Right lobe of liver (tissue), 6 donors: Measurements from ENCODE around the gene CCDC137. TPM values are rescaled to one million over a fixed set of nuclear protein-coding genes. Genes with fewer than 3 reads are reported as not detected.
A peak's percentile ranks its signal among the peaks of the same experiment; 100 is the strongest.

Experiments used
- ATAC-seq, 4 donors: fragments of 200-7000 bp; cut with Tn5 transposase; one replicate each; pipeline ENCODE4 v1.9.1; 2020; ENCODE audit warnings: mild to moderate bottlenecking in 4 of 4, moderate library complexity in 4 of 4
- DNase-seq, 3 donors: peaks; one replicate each; pipeline ENCODE4 v3.0.0-alpha.2; 2020
- H3K27ac ChIP-seq, 3 donors: fragments of 200-600 bp; one replicate each; pipeline ENCODE4 v1.8.0; 2022
- H3K27me3 ChIP-seq, 2 donors: fragments of 200-600 bp; one replicate each; pipeline ENCODE4 v1.8.0; 2022
- H3K36me3 ChIP-seq, 4 donors: fragments of 200-600 bp; sonication (generic) in 1 of 4; one replicate each; pipeline versions ENCODE4 v1.5.1 to v1.8.0; 2017 to 2022; ENCODE audit warnings: control low read depth in 1 of 4
- H3K4me1 ChIP-seq, 4 donors: fragments of 200-600 bp; sonication (generic) in 1 of 4; one replicate each; pipeline versions ENCODE4 v1.5.1 to v1.8.0; 2017 to 2022; ENCODE audit warnings: control low read depth in 1 of 4
- H3K4me3 ChIP-seq, 3 donors: fragments of 200-600 bp; one replicate each; pipeline ENCODE4 v1.8.0; 2022
- H3K9me3 ChIP-seq, 4 donors: fragments of 200-600 bp; sonication (generic) in 1 of 4; one replicate each; pipeline versions ENCODE4 v1.5.1 to v1.8.0; 2017 to 2022; ENCODE audit warnings: control low read depth in 1 of 4
- CTCF ChIP-seq, 4 donors: fragments of 200-600 bp in 3 of 4; fragments of 450-650 bp in 1 of 4; IDR thresholded peaks; one replicate each; pipeline versions ENCODE4 v1.5.1 to v1.8.0; 2016 to 2022; ENCODE audit warnings: antibody characterized with exemption in 4 of 4, mild to moderate bottlenecking in 2 of 4
- POLR2A ChIP-seq: fragments of 450-650 bp; IDR thresholded peaks from one replicate; pipeline ENCODE4 v1.6.1; 2017; ENCODE audit warnings: antibody characterized with exemption, mild to moderate bottlenecking
- WGBS: methylation state at CpG from one replicate; pipeline ENCODE4 v1.1.6; 2018; ENCODE audit warnings: low coverage, low lambda C conversion rate; ENCODE audit not compliant: insufficient coverage; ENCODE audit errors: missing lambda C conversion rate; 5-methylcytosine and 5-hydroxymethylcytosine counted together
- intact Hi-C, 2 donors: fragments of 100-400 bp; cut with DNase I; formaldehyde crosslinking; loops; one replicate each; pipeline versions ENCODE4 v1.11.2 to v1.14.1; 2022
- total RNA-seq, 6 experiments: library from RNA; depleted of rRNA in 2 of 6; stranded (reverse); fragments of >200 nt in 2 of 6; fragmentation: NEBNext Ultra II Directional in 3 of 6; extraction: Animal tissue kit (Norgen Biotek cat#: 25700) in 3 of 6; gene quantifications; one replicate each; pipeline versions ENCODE4 v1.1.0 to v1.2.4, GENCODE V29; 2016 to 2023
- donor health status: DM: no; HTN: yes; CAD: no.
- donor health status: DM: no; HTN: no; CAD: no.
- donor health status: DM: no; HTN: no; CAD: no.
- donor health status: DM: no; HTN: yes; CAD: no.
- donor health status: DM: no; HTN: yes; CAD: no.

The CCDC137 gene
- total RNA-seq, 6 experiments from 2014 or later = 5.5 to 35.0 (median 6.5) TPM

GRCh38 chr17:81636505-81637288 lies 29.8 kb upstream of the CCDC137 start, which contains the start of the genes NPLOC4 and TSPAN10:
Gene NPLOC4, minus strand, starts transcription at chr17:81637112. Its CDS starts 182 bp downstream, at chr17:81636930.
Gene TSPAN10, plus strand, starts transcription at chr17:81637196. Its CDS starts 5,217 bp downstream, at chr17:81642413.
- H3K27ac ChIP-seq = peak within 1 kb of the TSS; percentile 73 to 86 (median 81)
- H3K27me3 ChIP-seq = no peaks in the 10 kb centered on the region
- DNase-seq (peak; percentile 86 to 89 (median 88)), ATAC-seq (peak; percentile 86 to 92 (median 89))
- H3K4me3 ChIP-seq = peak within 1 kb of the TSS; percentile 74 to 97 (median 95)
- WGBS = under 1% methylated on average over 19 of the region's 77 CpGs
- peak; percentile 95 for TF ChIP-seq POLR2A
- no peak for TF ChIP-seq CTCF (IDR thresholded peaks at IDR 0.05)
- intact Hi-C loops = no loop called here
- H3K36me3 ChIP-seq = no peaks in the 10 kb centered on the region
- no peaks in the 10 kb centered on the region for H3K9me3 ChIP-seq
- peaks cover 0 to 32% (median 11%) of the 10 kb centered on the region in 4 donors for H3K4me1 ChIP-seq

GRCh38 chr17:81638683-81639082 lies 27.9 kb upstream of the CCDC137 start:
- no peaks in the 10 kb centered on the region for H3K9me3 ChIP-seq
- WGBS = 61% methylated on average over 4 of the region's 4 CpGs

GRCh38 chr17:81640011-81640410 lies 26.5 kb upstream of the CCDC137 start:
- Histone ChIP-seq H3K27me3 (no peaks in the 10 kb centered on the region), H3K9me3 (no peaks in the 10 kb centered on the region), H3K36me3 (no peaks in the 10 kb centered on the region), H3K4me3 (no peak overlapping the region), H3K4me1 (peaks cover 0 to 14% (median 6%) of the 10 kb centered on the region in 4 donors), H3K27ac (no peak overlapping the region)
- 78% methylated on average over 4 of the region's 9 CpGs for WGBS
- ATAC-seq (no peak), DNase-seq (no peak)
- intact Hi-C loops = no loop called here
- no peak for TF ChIP-seq CTCF (IDR thresholded peaks at IDR 0.05)
- TF ChIP-seq POLR2A = no peak

More at GRCh38 chr17:81638683-81639082, 27.9 kb upstream of the CCDC137 start:
- H3K4me1 ChIP-seq = peaks cover 0 to 27% (median 11%) of the 10 kb centered on the region in 4 donors
- TF ChIP-seq CTCF (IDR thresholded peaks at IDR 0.05) = no peak
- TF ChIP-seq POLR2A = no peak
- no peak overlapping the region for H3K27ac ChIP-seq
- no peaks in the 10 kb centered on the region for H3K36me3 ChIP-seq
- ATAC-seq = no peak
- no peak overlapping the region for H3K4me3 ChIP-seq
- DNase-seq = no peak
- H3K27me3 ChIP-seq = no peaks in the 10 kb centered on the region
- intact Hi-C loops = no loop called here

- Histone ChIP-seq H3K27ac (no peak overlapping the region), H3K9me3 (no peaks in the 10 kb centered on the region), H3K27me3 (no peaks in the 10 kb centered on the region), H3K4me3 (no peak overlapping the region), H3K4me1 (peaks cover 0 to 5% (median 0%) of the 10 kb centered on the region in 4 donors), H3K36me3 (no peaks in the 10 kb centered on the region)
- no peak for DNase-seq
- 86% methylated on average over 1 of the region's 17 CpGs for WGBS
- intact Hi-C loops = no loop called here
- ATAC-seq = no peak
- TF ChIP-seq CTCF (IDR thresholded peaks at IDR 0.05) (no peak), POLR2A (no peak)
These were observed 24.6 kb upstream of the CCDC137 start for GRCh38 chr17:81641825-81642489.
